Measurements from ENCODE around the gene SACM1L.

The SACM1L gene

GRCh38 chr3:45781271-45781670 is 92.1 kb downstream of the SACM1L start:
- TF ChIP-seq REST (IDR thresholded peaks at IDR 0.05; ENCODE audit: insufficient read depth in 1 of 2, low read depth in 2 of 2, low read length in 2 of 2) (no peak), TAF1 (IDR thresholded peaks at IDR 0.05; ENCODE audit: borderline replicate concordance, insufficient read depth, low read length) (no peak), SIN3A (IDR thresholded peaks at IDR 0.05; ENCODE audit: borderline replicate concordance, insufficient read depth, low read length) (no peak), POLR2AphosphoS5 (IDR thresholded peaks at IDR 0.05; ENCODE audit: low read depth, low read length) (no peak), FOXP2 (optimal IDR thresholded peaks at IDR 0.05; ENCODE audit: borderline replicate concordance, extremely low read depth, extremely low read length, insufficient read depth) (no peak)

- no peak for TF ChIP-seq POLR2AphosphoS5 (IDR thresholded peaks at IDR 0.05; ENCODE audit: low read depth, low read length)
- no peak for TF ChIP-seq TAF1 (IDR thresholded peaks at IDR 0.05; ENCODE audit: borderline replicate concordance, insufficient read depth, low read length)
- TF ChIP-seq SIN3A (IDR thresholded peaks at IDR 0.05; ENCODE audit: borderline replicate concordance, insufficient read depth, low read length): no peak
- no peak for TF ChIP-seq FOXP2 (optimal IDR thresholded peaks at IDR 0.05; ENCODE audit: borderline replicate concordance, extremely low read depth, extremely low read length, insufficient read depth)
- no peak for TF ChIP-seq REST (IDR thresholded peaks at IDR 0.05; ENCODE audit: insufficient read depth in 1 of 2, low read depth in 2 of 2, low read length in 2 of 2)
Measured at GRCh38 chr3:45781841-45782240, 92.6 kb downstream of the SACM1L start.

GRCh38 chr3:45782381-45782780 is 93.2 kb downstream of the SACM1L start:
- TF ChIP-seq REST (IDR thresholded peaks at IDR 0.05; ENCODE audit: insufficient read depth in 1 of 2, low read depth in 2 of 2, low read length in 2 of 2) (no peak), SIN3A (IDR thresholded peaks at IDR 0.05; ENCODE audit: borderline replicate concordance, insufficient read depth, low read length) (no peak), TAF1 (IDR thresholded peaks at IDR 0.05; ENCODE audit: borderline replicate concordance, insufficient read depth, low read length) (no peak), FOXP2 (optimal IDR thresholded peaks at IDR 0.05; ENCODE audit: borderline replicate concordance, extremely low read depth, extremely low read length, insufficient read depth) (no peak), POLR2AphosphoS5 (IDR thresholded peaks at IDR 0.05; ENCODE audit: low read depth, low read length) (no peak)

GRCh38 chr3:45783667-45784066 is 94.5 kb downstream of the SACM1L start:
- no peak for TF ChIP-seq SIN3A (IDR thresholded peaks at IDR 0.05; ENCODE audit: borderline replicate concordance, insufficient read depth, low read length)
- TF ChIP-seq POLR2AphosphoS5 (IDR thresholded peaks at IDR 0.05; ENCODE audit: low read depth, low read length): no peak
- TF ChIP-seq TAF1 (IDR thresholded peaks at IDR 0.05; ENCODE audit: borderline replicate concordance, insufficient read depth, low read length): no peak
- TF ChIP-seq REST (IDR thresholded peaks at IDR 0.05; ENCODE audit: insufficient read depth in 1 of 2, low read depth in 2 of 2, low read length in 2 of 2): no peak
- no peak for TF ChIP-seq FOXP2 (optimal IDR thresholded peaks at IDR 0.05; ENCODE audit: borderline replicate concordance, extremely low read depth, extremely low read length, insufficient read depth)

All from PFSK-1 (cell line).